Endodermal cell (in vitro differentiated cells): ENCODE measurements around the gene TRUB2. TPM values are rescaled to one million over a fixed set of nuclear protein-coding genes. Genes with fewer than 3 reads are reported as not detected.

Experiments used
- DNase-seq: peaks from one replicate; pipeline ENCODE4 v3.0.0-alpha.2; 2017
- H3K27ac ChIP-seq: 2 replicates; pipeline ENCODE4 v1.5.1; 2013; ENCODE audit warnings: mild to moderate bottlenecking, low read depth, low read length, moderate library complexity
- H3K27me3 ChIP-seq: 2 replicates; pipeline ENCODE4 v1.6.1; 2013; ENCODE audit warnings: mild to moderate bottlenecking, low read length, moderate library complexity; ENCODE audit not compliant: insufficient read depth, control insufficient read depth, poor library complexity, severe bottlenecking
- H3K36me3 ChIP-seq: 2 replicates; pipeline ENCODE4 v1.7.0; 2013; ENCODE audit warnings: mild to moderate bottlenecking, low read length, moderate library complexity; ENCODE audit not compliant: control insufficient read depth, insufficient read depth
- H3K4me1 ChIP-seq: one replicate; pipeline ENCODE4 v1.7.0; 2013; ENCODE audit warnings: low read length; ENCODE audit not compliant: control insufficient read depth, insufficient read depth
- H3K4me3 ChIP-seq: 2 replicates; pipeline ENCODE4 v1.5.1; 2013; ENCODE audit warnings: mild to moderate bottlenecking, low read length, moderate library complexity
- H3K9ac ChIP-seq: 2 replicates; pipeline ENCODE4 v1.6.1; 2013; ENCODE audit warnings: mild to moderate bottlenecking, low read length, moderate library complexity; ENCODE audit not compliant: poor library complexity, severe bottlenecking; ENCODE audit errors: extremely low read depth
- H3K9me3 ChIP-seq: 2 replicates; pipeline ENCODE4 v1.6.1; 2013; ENCODE audit warnings: mild to moderate bottlenecking, low read length, moderate library complexity; ENCODE audit not compliant: control insufficient read depth
- H3K27ac Mint-ChIP-seq: 2 replicates; pipeline ENCODE4 v1.8.0; 2020; ENCODE audit warnings: mixed read lengths
- H3K27me3 Mint-ChIP-seq: 2 replicates; pipeline ENCODE4 v1.8.0; 2021; ENCODE audit warnings: mild to moderate bottlenecking, mixed read lengths; ENCODE audit not compliant: insufficient read depth
- H3K36me3 Mint-ChIP-seq: 2 replicates; pipeline ENCODE4 v1.8.0; 2020; ENCODE audit warnings: low read depth, mixed read lengths
- H3K4me1 Mint-ChIP-seq: 2 replicates; pipeline ENCODE4 v1.8.0; 2020; ENCODE audit warnings: mixed read lengths
- H3K4me3 Mint-ChIP-seq: 2 replicates; pipeline ENCODE4 v1.8.0; 2020; ENCODE audit warnings: mild to moderate bottlenecking, moderate library complexity, mixed read lengths
- H3K9me3 Mint-ChIP-seq: 2 replicates; pipeline ENCODE4 v1.8.0; 2020; ENCODE audit warnings: mild to moderate bottlenecking, mixed read lengths
- WGBS, 2 experiments: methylation state at CpG; one replicate each; pipeline versions ENCODE4 v1.1.5 to v1.1.7; 2013; ENCODE audit warnings: missing lambda C conversion rate in 2 of 2, mixed read lengths in 1 of 2; ENCODE audit not compliant: insufficient coverage in 1 of 2, insufficient read length in 1 of 2; 5-methylcytosine and 5-hydroxymethylcytosine counted together
- total RNA-seq, 2 donors: library from RNA; stranded (reverse); fragmentation: NEBNext Ultra II Directional in 1 of 2; extraction: Animal tissue kit (Norgen Biotek cat#: 25700) in 1 of 2; gene quantifications; 2 replicates in 1 of 2; 3 replicates in 1 of 2; pipeline ENCODE4 v1.2.1, GENCODE V29; 2021
- TF ChIP-seq, protein P1 (sequence below): fragments of 200-600 bp; sonication (generic); conservative IDR thresholded peaks from 2 replicates; pipeline ENCODE4 v1.5.0; 2021; ENCODE audit warnings: antibody characterized with exemption, mild to moderate bottlenecking

The TRUB2 gene
- total RNA-seq, 2 donors from 2014 or later: 30.6 to 31.8 TPM

DNA sequence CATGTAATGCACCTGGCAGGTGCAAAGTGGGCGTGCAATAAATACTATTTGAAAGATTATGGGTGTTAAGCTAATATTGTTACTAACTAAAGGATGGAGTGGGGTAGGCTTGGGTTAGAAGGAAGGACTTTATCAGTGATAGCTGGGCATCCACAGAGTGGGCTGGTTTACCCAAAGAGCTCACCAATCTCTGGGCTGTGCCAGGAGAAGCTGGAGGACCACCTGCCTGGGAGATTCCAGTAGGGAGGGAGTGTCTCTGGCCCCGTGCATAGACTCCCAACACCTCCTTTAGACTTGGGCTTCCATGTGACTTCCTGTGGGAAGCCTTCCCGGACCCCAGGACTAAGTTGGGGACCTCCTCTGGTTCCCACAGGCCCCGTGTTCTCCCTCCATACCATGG, 43.3 kb upstream of the TRUB2 start:
- Histone ChIP-seq H3K9ac (peak overlapping the region; percentile 43), H3K4me3 (peak overlapping the region; percentile 50), H3K27me3 (no peaks in the 10 kb centered on the region), H3K36me3 (no peaks in the 10 kb centered on the region), H3K27ac (peak overlapping the region; percentile 98), H3K4me1 (peaks cover 3% of the 10 kb centered on the region), H3K9me3 (no peaks in the 10 kb centered on the region)
- no peaks in the 10 kb centered on the region for H3K36me3 Mint-ChIP-seq
- DNase-seq: peak; percentile 63
- 56 to 68% methylated on average over 2 to 4 of the region's 4 CpGs for WGBS, 2 experiments
- TF ChIP-seq, protein P1, sequence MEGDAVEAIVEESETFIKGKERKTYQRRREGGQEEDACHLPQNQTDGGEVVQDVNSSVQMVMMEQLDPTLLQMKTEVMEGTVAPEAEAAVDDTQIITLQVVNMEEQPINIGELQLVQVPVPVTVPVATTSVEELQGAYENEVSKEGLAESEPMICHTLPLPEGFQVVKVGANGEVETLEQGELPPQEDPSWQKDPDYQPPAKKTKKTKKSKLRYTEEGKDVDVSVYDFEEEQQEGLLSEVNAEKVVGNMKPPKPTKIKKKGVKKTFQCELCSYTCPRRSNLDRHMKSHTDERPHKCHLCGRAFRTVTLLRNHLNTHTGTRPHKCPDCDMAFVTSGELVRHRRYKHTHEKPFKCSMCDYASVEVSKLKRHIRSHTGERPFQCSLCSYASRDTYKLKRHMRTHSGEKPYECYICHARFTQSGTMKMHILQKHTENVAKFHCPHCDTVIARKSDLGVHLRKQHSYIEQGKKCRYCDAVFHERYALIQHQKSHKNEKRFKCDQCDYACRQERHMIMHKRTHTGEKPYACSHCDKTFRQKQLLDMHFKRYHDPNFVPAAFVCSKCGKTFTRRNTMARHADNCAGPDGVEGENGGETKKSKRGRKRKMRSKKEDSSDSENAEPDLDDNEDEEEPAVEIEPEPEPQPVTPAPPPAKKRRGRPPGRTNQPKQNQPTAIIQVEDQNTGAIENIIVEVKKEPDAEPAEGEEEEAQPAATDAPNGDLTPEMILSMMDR: no peak
- H3K27me3 Mint-ChIP-seq: peaks cover 44% of the 10 kb centered on the region
- no peaks in the 10 kb centered on the region for H3K9me3 Mint-ChIP-seq
- peak overlapping the region; percentile 94 for H3K27ac Mint-ChIP-seq
- H3K4me1 Mint-ChIP-seq: peaks cover 16% of the 10 kb centered on the region
- H3K4me3 Mint-ChIP-seq: peak overlapping the region; percentile 47

DNA sequence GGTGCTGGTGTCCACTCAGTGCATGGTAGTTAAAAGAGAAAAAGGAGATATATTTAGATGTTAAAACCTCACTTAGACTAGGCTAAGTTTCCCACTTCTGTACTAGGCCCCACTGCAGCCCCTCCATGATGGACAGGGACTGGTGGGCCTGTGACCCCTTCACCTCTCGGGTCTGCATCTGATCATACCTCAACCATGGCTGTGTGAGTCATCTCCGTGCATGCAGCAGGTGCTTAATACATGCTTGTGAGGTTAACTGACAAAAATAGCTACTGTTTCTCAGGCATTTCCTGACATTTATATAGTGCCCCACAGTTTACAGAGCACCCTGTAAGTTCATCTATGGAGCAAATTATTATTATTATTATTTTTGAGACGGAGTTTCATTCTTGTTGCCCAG, 40.5 kb upstream of the TRUB2 start:
- Mint-ChIP-seq H3K9me3 (no peaks in the 10 kb centered on the region), H3K27me3 (peaks cover 43% of the 10 kb centered on the region), H3K36me3 (no peaks in the 10 kb centered on the region), H3K4me1 (peaks cover 11% of the 10 kb centered on the region), H3K27ac (no peak overlapping the region), H3K4me3 (no peak overlapping the region)
- no peak for DNase-seq
- Histone ChIP-seq H3K9me3 (no peaks in the 10 kb centered on the region), H3K27ac (no peak overlapping the region), H3K4me1 (peaks cover 3% of the 10 kb centered on the region), H3K9ac (no peak overlapping the region), H3K4me3 (no peak overlapping the region), H3K27me3 (no peaks in the 10 kb centered on the region), H3K36me3 (no peaks in the 10 kb centered on the region)
- 91 to 100% methylated on average over 2 to 3 of the region's 3 CpGs for WGBS, 2 experiments
- TF ChIP-seq, protein P1: no peak

DNA sequence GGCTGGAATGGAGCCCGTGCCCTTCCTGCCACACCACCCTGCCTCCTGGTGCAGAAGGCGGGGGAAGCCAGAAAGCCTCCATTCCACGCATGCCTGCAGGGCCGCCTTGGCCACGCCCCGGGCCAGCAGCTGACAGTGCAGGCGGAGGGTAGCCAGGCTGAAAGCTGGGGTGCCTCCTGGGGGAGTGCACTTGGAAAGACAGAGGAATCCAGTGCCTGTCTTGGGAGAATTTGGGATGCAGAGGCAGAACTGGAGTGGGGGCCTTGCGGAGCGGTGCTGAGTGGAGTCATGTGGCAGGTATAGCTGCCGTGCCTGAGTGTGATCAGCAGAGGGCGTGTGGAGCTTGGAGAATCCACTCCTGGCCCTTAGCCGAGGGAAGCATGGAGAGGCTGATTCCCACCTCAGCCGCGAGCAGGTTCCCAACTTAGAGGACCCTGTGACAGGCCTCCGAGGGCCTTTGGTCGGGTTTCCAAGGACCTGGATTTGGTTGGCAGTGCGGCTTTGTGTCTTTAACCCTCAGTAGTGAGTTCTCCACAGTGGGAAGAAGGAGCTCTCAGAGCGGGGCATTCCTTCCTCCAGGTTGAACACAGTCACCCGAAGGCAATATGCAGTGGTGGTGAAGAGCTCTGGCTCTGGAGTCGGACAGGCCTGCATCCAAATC, 39.9 kb upstream of the TRUB2 start:
- WGBS, 2 experiments: 21 to 34% methylated on average over 9 to 20 of the region's 20 CpGs
- Histone ChIP-seq H3K27ac (no peak overlapping the region), H3K4me3 (no peak overlapping the region), H3K9ac (no peak overlapping the region), H3K27me3 (no peaks in the 10 kb centered on the region), H3K36me3 (no peaks in the 10 kb centered on the region), H3K4me1 (peaks cover 3% of the 10 kb centered on the region), H3K9me3 (no peaks in the 10 kb centered on the region)
- Mint-ChIP-seq H3K4me1 (peaks cover 11% of the 10 kb centered on the region), H3K27me3 (peaks cover 36% of the 10 kb centered on the region), H3K9me3 (no peaks in the 10 kb centered on the region), H3K27ac (no peak overlapping the region), H3K4me3 (peak overlapping the region; percentile 39), H3K36me3 (peaks cover 3% of the 10 kb centered on the region)
- peak; percentile 96 for DNase-seq
- TF ChIP-seq, protein P1: peak; percentile 94
